GM21526 (cell line): ENCODE results near the gene GPR34.
"Not testable (repeated sequence)": the region's sequence is repeated elsewhere in the genome, so short reads cannot be mapped to it uniquely, and the experiment has no call there.

Source experiments
- ATAC-seq: cut with Tn5 transposase; IDR thresholded peaks from one replicate; pipeline ENCODE4 v1.9.1; 2021; ENCODE audit warnings: moderate library complexity; ENCODE audit not compliant: unreplicated experiment, low FRiP score

Gene GPR34, protein sequence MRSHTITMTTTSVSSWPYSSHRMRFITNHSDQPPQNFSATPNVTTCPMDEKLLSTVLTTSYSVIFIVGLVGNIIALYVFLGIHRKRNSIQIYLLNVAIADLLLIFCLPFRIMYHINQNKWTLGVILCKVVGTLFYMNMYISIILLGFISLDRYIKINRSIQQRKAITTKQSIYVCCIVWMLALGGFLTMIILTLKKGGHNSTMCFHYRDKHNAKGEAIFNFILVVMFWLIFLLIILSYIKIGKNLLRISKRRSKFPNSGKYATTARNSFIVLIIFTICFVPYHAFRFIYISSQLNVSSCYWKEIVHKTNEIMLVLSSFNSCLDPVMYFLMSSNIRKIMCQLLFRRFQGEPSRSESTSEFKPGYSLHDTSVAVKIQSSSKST

DNA sequence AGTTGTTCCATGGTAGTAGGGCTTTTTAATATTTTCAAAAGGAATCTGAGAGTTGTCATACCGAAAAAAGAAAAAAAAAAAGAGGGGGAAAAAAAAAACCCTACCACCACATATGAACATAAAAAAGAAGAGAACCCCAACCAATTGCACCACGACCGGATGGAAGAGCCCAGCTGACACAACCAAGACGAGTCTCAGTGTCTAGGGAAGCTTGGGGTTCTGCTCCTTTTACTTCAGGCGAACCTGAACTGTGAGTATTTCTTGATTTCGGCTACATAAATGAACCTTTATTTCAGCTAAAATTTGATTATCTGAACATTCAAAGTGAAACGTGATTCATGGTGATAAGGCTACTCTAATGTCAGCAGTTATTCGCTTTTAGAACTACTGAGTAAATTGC is at the start of gene GPR34:
TSS of gene GPR34 (plus strand) at position 139 of the 400 bp plus-strand sequence. CDS start 6,661 bp downstream, outside the sequence.
- no peak for ATAC-seq

DNA sequence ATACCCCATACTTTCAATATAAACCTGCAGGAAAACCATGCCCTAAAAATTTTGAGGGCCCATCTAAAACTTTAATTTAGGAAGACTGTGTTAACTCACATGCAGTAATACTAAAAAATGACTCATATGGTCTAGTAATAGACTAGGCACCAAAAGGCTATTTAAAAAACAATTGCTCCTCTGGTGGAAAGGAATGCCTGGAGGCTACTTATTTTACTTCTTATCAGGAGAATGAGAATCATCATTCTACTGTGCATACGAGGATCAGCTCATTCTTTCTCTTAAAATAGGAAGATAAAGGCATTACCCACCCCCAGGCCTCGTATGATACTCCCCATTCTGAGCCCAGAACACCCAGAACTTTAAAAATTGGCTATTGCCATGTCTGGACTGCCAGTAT is 42.6 kb upstream of the GPR34 start:
- ATAC-seq = not testable (repeated sequence)

DNA sequence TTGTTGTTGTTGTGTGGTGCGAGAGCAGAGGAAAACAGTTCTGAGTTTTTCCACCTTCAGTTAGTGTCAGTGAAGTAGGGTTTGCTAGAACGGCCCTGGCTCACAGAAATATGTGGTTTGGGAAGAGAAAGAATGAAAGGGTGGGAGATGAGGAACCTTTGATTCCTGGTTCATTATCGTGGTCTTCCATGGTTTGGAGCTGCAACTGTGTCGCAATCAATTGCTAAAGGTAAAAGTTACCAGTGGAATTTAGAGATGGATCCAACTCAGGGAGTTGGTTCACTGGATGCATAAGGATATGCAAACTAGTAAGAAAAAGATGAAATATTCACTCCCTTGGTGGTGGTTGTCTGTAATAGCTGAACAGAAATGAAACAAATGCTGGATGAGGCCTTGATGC is 35.6 kb upstream of the GPR34 start:
- ATAC-seq = no peak

DNA sequence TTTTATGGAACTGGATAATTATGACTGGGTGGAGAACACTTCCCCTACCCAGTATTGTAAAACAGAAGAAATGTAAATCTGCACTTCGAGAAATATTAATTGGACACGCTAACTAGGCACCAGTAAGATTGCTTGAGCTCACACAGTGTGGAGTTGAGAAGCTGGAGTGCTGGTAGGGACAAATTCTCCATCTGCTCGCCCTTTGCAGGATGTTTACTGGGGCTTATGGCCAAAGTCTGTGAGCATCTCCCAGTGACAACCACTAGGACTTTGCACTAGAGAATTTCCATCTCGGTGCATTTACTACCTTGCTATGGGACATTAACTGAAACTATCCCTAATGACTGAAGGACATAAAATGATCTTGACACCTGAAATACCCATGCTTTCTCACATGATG is 33.7 kb upstream of the GPR34 start:
- ATAC-seq = no peak

DNA sequence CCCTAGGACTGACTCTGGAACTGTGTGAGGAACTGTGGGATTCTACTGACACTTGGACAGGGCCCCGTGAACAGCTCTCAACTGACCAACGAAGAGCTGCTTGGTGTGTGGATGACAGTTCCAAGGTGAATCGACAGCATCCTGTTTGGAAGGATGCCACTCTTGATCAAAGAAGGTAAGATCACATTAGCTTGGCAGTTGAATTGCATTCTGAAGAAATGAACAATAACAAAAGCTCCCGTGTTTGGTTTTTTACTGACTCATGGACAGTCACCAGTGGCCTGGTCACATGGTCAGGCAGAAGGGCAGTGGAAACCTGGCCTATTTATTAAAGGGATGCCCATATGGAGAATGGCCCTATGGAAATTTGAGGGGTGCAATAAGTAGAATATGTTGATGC is 33.1 kb upstream of the GPR34 start:
- no peak for ATAC-seq

DNA sequence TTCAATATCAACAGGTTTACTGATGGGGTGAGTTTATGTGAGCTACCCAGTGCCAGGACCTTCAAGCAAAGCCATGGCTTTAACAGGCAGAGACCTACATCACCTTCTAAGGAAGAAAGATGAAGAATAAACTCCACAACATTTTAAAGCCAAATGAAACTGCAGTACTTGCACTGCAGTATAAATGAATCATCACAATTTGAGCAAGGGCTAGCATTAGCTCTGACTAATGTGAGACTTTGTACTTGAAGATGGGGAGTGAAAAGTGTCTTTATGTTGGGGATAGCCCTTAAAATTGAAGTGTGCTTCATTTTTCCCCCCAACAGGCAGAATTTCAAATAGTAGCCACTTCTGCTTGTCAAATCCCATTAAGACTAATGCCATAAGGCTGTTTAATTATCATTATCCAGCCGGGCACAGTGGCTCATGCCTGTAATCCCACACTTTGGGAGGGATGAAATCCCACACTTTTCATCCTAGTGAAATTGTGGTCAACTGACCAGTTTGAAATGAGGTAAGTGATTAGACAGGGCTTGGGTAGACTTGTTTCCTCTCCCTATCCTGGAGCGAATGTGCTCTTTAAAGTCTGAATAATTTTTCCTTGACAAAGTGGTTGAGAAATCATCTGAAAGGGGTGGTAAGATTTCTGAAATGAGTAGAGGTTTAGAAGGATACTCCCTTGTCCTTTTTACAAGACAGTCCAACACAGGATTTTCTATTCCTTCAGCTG is 27.2 kb upstream of the GPR34 start:
- no peak for ATAC-seq

DNA sequence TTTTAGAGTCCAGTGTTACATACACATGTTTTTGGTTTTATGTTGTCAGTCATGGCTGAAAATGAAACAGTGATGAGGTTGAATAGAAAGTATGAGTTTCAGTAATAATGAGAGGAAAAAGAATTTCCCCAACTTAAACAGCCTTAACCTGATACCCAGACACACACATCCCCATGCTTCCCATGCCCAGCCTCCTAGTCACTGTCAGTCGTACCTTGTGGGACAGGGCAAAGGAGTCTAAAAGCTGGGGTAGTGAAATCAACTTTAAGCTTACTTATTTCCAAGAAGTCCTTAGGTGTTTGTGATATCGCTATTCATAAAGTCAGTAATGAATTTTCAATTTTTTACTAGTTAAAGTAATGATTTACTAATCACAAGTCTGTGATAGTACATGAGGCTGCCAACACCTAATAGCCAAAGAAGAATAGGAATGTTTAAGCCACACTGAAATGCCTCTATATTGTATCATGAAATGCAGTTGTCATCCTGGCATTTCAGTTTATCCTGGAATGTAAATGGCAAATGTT is 24.3 kb upstream of the GPR34 start:
- ATAC-seq = peak; percentile 76

DNA sequence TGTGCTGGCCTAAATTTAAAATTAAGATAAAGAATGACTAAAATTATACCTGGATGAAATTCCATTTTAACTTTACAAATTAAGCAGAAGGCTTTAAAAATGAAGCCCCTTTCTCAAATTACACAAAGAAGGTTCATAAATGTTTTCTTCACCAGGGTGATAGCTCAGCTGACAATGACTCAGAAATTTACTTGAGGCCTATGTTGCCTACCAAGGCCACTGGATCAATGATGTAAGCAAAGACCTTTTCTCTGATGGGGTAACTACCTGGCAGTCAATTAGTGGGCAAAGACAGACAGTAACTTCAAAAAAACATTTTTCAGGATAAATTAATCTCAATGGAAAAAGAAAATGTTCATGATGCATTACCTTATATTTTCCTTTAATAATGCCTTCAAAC is 23.9 kb upstream of the GPR34 start:
- no peak for ATAC-seq

DNA sequence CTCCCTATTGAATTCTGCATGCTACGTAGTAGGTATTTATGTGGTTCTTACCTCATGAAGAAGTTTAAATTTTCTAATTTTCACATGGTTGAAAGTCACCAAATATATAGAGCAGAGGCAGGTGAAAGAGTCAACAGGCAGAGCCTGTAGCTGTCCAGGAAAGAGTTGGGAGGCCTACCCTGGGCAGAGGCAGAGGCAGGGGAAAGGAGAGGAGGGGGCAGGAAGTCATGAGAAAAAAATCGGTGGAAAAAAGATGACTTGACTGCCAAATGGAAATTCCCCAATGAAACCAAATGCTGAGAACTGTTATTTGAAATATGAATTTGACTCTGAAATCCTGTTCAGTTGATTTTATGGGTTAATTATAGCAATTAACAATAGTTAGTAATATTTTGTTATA is 23.1 kb upstream of the GPR34 start:
- ATAC-seq = no peak

DNA sequence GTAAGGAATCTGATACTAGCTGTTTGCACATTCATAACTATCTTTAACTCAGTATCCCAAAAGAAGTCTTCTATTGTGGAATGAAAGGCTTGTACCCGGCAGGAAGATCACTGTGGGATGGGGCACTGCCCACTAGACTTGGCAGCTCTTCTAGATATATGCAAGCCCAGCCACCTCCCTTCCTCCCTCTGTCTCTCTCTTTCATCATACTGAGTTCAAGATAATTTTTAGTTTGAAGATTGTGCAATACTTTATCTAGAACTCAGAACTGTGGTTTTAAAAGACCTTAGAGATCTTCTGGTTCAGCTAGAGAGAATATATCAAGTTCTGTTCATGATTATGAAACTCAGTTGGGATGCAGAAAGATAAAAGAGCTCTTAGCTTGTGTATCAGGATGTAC is 22.5 kb upstream of the GPR34 start:
- ATAC-seq = no peak

DNA sequence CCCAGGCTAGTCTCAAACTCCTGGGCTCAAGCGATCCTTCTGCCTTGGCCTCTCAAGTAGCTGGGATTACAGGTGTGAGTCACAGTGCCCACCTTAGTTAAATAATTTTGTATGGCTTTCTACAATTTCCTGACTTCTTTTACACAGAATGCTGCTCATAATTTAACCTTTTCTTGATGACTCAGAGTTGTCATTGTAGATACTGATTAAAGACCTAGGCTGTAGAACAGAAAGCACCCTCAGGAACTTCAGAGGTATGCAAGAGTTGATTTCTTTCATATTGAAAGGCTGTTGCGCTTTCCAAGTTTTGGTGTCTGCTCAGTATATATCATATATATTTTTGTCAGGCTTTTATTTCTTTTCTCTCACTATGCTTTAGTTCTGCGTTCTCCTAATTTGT is 21.1 kb upstream of the GPR34 start:
- no peak for ATAC-seq

DNA sequence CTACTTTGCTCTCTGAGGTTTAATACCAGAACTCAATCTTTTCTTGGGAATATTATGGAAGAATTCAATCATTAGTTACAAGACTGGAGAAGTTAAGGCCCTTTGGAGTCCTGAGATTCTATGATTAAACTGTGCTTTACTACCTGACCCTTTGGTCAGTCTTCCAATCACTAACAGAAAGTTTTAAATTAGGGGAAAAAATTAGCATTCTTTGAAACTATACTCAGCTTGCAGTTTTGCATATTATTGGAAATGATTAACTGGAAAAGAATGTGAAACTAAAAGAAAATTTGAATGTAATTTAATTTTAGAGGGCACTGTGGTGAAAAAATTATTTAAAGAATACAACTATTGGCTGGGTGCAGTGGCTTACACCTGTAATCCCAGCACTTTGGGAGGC is 18.7 kb upstream of the GPR34 start:
- no peak for ATAC-seq

DNA sequence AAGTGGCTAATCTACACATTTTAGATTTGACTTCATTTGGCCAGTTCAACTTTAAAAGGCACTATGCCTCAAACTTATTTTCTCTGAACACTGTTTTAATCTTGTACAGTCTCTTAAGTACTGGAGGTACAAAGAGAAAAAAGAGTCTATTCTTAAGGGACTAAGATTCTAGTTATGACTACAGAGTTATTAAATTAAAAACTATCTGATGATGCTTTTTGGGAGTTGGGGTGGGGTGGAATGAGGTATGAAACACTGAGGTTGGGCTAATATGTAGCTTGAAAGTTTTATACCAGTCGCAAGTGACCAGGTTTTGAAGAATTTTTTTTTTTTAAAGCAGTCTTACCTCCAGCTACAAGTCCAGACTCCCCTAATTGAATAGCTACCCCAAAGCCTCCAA is 17.7 kb upstream of the GPR34 start:
- ATAC-seq = no peak

DNA sequence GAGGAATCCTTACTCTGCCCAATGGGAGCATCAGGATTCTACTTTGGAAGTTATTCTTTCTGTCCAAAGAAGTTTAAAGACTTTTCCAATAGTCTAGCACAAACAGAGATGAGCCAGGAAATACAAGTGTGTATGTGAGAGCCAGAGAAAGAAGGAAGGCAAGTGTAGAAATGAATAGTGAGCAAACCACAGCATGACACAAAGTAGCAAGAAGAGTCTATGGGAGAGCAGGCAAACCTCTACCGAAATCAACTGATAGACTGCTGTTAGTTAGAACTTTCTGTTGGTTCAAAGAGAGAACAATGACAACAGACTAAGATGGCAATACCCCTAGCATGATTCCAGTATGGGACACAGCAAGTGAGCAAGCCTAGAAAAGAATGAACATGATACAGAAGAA is 16.1 kb upstream of the GPR34 start:
- no peak for ATAC-seq

DNA sequence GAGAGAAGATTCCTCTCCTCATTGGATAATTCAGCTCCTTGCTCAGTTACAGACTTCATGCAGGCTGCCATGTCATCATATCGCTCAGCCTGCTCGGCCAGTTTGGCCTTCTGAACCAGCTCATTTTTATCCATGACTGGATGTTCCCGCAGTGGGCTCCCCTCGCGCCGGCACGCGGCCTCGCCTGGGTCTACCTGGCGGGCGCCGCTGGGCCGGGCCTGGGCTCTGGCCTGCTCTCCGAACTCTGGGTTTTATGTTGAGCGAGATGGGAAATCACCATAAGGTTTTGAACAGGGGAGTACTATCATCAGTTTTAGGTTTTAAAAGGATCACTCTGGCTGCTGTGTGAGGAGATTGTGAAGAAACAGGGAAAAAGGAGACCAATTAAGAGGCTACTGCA is 12.4 kb upstream of the GPR34 start:
- not testable (repeated sequence) for ATAC-seq

DNA sequence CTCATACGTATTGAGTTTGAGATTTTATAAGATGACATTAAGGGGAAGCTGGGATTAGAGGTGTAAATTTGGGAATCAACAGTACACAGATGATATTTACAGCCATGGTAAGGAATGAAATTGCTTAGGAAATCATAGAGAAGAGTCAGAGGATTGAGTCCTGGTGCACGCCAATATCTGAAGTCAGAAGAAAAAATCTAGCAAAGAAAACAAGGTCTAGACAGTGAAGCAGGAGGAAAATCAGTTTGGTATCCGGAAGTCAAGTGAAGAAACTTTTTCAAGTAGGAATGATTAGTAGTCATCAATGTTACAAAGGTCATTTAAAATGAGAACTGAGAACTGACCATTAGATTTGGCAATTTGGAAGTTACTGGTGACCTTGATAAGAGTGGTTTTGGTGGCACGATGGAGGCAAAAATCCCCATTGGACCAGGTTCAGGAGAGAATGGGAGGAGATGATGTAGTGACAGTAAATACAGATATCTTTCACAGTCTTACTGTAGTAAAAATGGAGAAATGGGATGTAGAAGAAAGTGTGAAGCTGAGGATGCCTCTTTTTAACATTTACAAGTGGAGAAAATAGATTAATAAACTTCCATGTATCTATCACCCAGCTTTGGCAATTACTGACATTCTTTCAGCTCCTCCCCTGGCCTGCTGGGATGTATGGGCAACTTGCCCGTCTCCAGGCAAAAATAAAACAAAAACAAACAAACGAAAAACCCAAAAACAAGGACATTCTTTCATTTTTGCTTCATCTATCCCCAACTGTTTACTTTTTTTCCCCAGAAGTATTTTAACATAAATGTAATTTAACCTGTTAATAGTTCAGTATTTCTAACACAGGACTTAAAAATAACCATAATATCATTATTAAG is 11.4 kb upstream of the GPR34 start:
- ATAC-seq = no peak

DNA sequence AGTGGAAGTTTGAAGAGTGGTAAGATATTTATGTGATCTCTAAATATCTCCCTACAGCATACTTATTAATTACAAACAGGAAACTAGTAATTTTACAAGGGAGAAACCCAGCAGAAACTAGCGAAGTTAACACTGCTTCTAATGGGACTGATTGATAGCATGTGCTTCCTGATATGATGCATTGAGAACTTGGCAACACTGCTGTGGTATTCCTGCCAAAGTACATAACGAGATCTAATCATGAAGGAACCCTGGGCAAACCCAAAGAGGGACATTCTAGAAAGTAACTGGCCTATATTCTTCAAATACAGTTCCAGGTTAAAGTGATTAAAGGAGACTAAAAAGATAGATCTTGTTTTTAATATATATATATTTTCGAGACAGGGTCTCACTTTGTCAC is 4.6 kb upstream of the GPR34 start:
- ATAC-seq = no peak

DNA sequence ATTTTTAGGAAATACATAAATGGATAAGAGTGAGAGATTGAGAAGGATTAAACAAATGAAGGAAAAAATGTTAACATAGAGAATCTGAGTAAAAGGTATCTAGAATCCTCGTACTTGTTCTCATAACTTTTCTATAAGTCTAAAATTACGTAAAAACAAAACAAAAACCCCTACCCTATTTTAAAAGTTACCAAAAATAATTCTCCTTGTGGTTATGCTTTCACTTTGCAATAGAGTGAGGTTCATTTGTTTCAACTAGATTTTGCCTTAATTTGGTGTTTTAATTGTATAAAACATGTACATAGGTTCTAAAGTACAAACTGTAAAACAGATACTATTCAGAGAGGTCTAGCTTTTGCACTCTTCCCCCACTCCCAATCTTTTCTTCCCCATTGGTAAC is 3.8 kb upstream of the GPR34 start:
- no peak for ATAC-seq

DNA sequence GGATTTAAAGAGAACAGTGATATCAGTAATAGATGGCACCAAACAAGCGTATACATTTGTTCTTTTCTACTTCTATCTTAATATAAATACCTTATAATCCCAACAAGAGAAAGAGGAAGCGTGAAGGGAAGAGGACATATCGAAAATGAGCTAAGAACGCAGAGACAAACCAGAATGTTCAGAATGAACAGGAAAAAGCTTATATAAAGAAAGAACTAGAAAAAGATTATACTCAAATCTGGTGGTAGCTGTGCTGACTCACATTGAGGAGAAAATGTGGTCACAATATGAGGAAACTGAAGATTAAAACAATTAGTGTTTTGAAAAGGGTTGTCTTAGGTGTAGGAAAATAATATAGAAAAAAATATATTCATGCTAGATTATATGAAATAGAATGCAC is 2.0 kb upstream of the GPR34 start:
- no peak for ATAC-seq

DNA sequence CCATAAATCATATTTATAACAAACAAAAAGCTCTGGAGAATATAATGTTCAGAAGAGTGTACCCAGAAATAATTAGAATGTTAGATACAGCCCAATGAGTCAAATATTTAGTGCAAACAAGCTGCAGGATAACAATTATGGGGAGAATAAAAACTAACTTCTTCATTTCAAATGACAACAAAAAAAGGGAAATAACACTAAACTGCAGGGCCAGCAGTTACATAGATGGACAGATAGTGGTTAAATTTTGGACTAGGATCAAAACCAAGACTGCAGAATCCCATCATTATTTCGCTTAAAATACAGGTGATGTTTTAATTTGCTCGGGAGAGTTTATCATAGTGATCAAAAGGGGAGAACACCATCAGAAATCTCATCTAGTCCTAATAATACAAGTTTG is 617 bp upstream of the GPR34 start:
- no peak for ATAC-seq

DNA sequence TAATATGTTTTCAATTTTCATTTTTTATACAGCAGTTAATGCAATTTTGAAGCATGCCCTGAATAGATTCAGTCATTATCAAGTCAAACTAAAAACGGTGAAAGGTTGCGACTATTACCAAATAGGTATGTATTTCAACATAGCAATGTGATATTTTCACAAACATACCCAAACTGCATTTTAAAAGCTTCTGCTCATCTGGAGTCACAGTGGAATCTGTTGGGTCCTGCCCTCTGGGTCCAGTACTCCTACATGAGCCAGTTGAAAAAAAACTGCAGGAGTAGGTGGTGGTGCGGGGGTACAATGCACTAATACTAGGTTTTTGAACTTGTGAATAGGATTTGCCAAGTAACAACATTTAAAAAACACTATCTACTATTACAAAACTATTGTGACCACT is 938 bp downstream of the GPR34 start:
- no peak for ATAC-seq
